OCI-LY3 (cell line): ENCODE data around the gene SLC6A4.
A peak's percentile ranks its signal among the peaks of the same experiment; 100 is the strongest.

Experiments
- H2AFZ ChIP-seq: fragments of 200-600, 300-600 bp; shearing (Covaris generic); 2 replicates; pipeline ENCODE4 v1.6.0; 2014; ENCODE audit warnings: antibody characterized with exemption, low read depth, low read length
- H3K27ac ChIP-seq: fragments of 200-600, 300-600 bp; sonication (generic); 2 replicates; pipeline ENCODE4 v1.5.1; 2014; ENCODE audit warnings: mild to moderate bottlenecking, low read length, moderate library complexity, mixed read lengths
- H3K27me3 ChIP-seq: fragments of 200-600, 300-600 bp; sonication (generic); 2 replicates; pipeline ENCODE4 v1.6.1; 2014; ENCODE audit warnings: low read depth, low read length, mixed read lengths
- H3K36me3 ChIP-seq: fragments of 200-600, 300-600 bp; sonication (generic); replicated peaks from 2 replicates; pipeline ENCODE3; 2014; ENCODE audit warnings: low read depth, low read length, mixed read lengths
- H3K4me1 ChIP-seq: fragments of 300-600, 200-600 bp; sonication (generic); 2 replicates; pipeline ENCODE4 v1.6.1; 2014; ENCODE audit warnings: low read length, mixed read lengths
- H3K4me2 ChIP-seq: fragments of 200-600, 300-600 bp; sonication (generic); 2 replicates; pipeline ENCODE4 v1.6.1; 2014; ENCODE audit warnings: low read length, mixed read lengths
- H3K4me3 ChIP-seq: fragments of 300-600, 200-600 bp; sonication (generic); 2 replicates; pipeline ENCODE4 v1.5.1; 2014; ENCODE audit warnings: antibody characterized with exemption, mild to moderate bottlenecking, low read length, moderate library complexity
- H3K79me2 ChIP-seq: fragments of 300-600, 200-600 bp; shearing (Covaris generic); 2 replicates; pipeline ENCODE4 v1.6.1; 2014; ENCODE audit warnings: mild to moderate bottlenecking, low read length, mixed read lengths
- H3K9ac ChIP-seq: fragments of 300-600, 200-600 bp; shearing (Covaris generic); 2 replicates; pipeline ENCODE4 v1.6.0; 2014; ENCODE audit warnings: mild to moderate bottlenecking, low read length, moderate library complexity
- H3K9me3 ChIP-seq: fragments of 200-600, 300-600 bp; shearing (Covaris generic); 2 replicates; pipeline ENCODE4 v1.6.1; 2014; ENCODE audit warnings: low read length, mixed read lengths; ENCODE audit not compliant: insufficient read depth
- H4K20me1 ChIP-seq: fragments of 200-600, 300-600 bp; sonication (generic); 2 replicates; pipeline ENCODE4 v1.6.1; 2016; ENCODE audit warnings: low read length, mixed read lengths; ENCODE audit not compliant: insufficient read depth
- CTCF ChIP-seq: fragments of 200-600, 300-600 bp; sonication (generic); IDR thresholded peaks from 2 replicates; pipeline ENCODE4 v1.5.1; 2014; ENCODE audit warnings: antibody characterized with exemption, low read length, low read depth
- EZH2phosphoT487 ChIP-seq: fragments of 200-600 bp; shearing (Covaris generic); IDR thresholded peaks from 2 replicates; pipeline ENCODE4 v1.6.1; 2018; ENCODE audit warnings: antibody characterized with exemption, mixed run types, low read depth

The SLC6A4 gene

GRCh38 chr17:30218799-30219198, 16.7 kb downstream of the SLC6A4 start:
- no peak overlapping the region for H3K4me2 ChIP-seq
- no peak overlapping the region for H3K9ac ChIP-seq
- H3K36me3 ChIP-seq = no peaks in the 10 kb centered on the region
- H2AFZ ChIP-seq = no peak overlapping the region
- H3K27ac ChIP-seq = no peak overlapping the region
- no peak for TF ChIP-seq EZH2phosphoT487
- no peak for TF ChIP-seq CTCF
- peaks cover 50% of the 10 kb centered on the region for H3K27me3 ChIP-seq
- H3K9me3 ChIP-seq = no peaks in the 10 kb centered on the region
- H4K20me1 ChIP-seq = peaks cover 3% of the 10 kb centered on the region; the same call in 1 of the 2 replicates
- no peak overlapping the region for H3K4me3 ChIP-seq
- H3K4me1 ChIP-seq = peaks cover 10% of the 10 kb centered on the region
- no peaks in the 10 kb centered on the region for H3K79me2 ChIP-seq

GRCh38 chr17:30217746-30218245, 17.7 kb downstream of the SLC6A4 start:
- Histone ChIP-seq H3K9me3 (no peaks in the 10 kb centered on the region), H3K36me3 (no peaks in the 10 kb centered on the region), H3K4me3 (no peak overlapping the region), H3K27me3 (peaks cover 52% of the 10 kb centered on the region), H3K4me2 (no peak overlapping the region), H3K27ac (no peak overlapping the region), H2AFZ (no peak overlapping the region), H4K20me1 (peaks cover 3% of the 10 kb centered on the region; the same call in 1 of the 2 replicates), H3K79me2 (no peaks in the 10 kb centered on the region), H3K4me1 (peaks cover 20% of the 10 kb centered on the region), H3K9ac (no peak overlapping the region)
- TF ChIP-seq EZH2phosphoT487 (no peak), CTCF (no peak)

- H4K20me1 ChIP-seq = peaks cover 6% of the 10 kb centered on the region; the same call in 1 of the 2 replicates
- H3K4me3 ChIP-seq = no peak overlapping the region
- H3K36me3 ChIP-seq = no peaks in the 10 kb centered on the region
- TF ChIP-seq CTCF = no peak
- TF ChIP-seq EZH2phosphoT487 = no peak
- H3K9ac ChIP-seq = no peak overlapping the region
- no peak overlapping the region for H3K27ac ChIP-seq
- H2AFZ ChIP-seq = no peak overlapping the region
- H3K4me1 ChIP-seq = peaks cover 27% of the 10 kb centered on the region
- H3K9me3 ChIP-seq = no peaks in the 10 kb centered on the region
- no peak overlapping the region for H3K4me2 ChIP-seq
- peaks cover 53% of the 10 kb centered on the region for H3K27me3 ChIP-seq
- H3K79me2 ChIP-seq = no peaks in the 10 kb centered on the region
These were observed 18.4 kb downstream of the SLC6A4 start for GRCh38 chr17:30217054-30217453.

- no peak for TF ChIP-seq CTCF
- peaks cover 14% of the 10 kb centered on the region; the same call in 1 of the 2 replicates for H4K20me1 ChIP-seq
- H3K27ac ChIP-seq = peak overlapping the region; percentile 24; the same call in 1 of the 2 replicates
- peak overlapping the region; percentile 61 for H3K4me3 ChIP-seq
- H2AFZ ChIP-seq = no peak overlapping the region
- no peaks in the 10 kb centered on the region for H3K79me2 ChIP-seq
- H3K9me3 ChIP-seq = no peaks in the 10 kb centered on the region
- H3K27me3 ChIP-seq = peaks cover 55% of the 10 kb centered on the region
- H3K4me2 ChIP-seq = peak overlapping the region; percentile 90
- H3K36me3 ChIP-seq = no peaks in the 10 kb centered on the region
- no peak overlapping the region; the same call in 1 of the 2 replicates for H3K9ac ChIP-seq
- H3K4me1 ChIP-seq = peaks cover 35% of the 10 kb centered on the region
These were observed 22.7 kb downstream of the SLC6A4 start for GRCh38 chr17:30212750-30213149.
